ENCODE results near the gene RPS6KA1.

- TF ChIP-seq EP300 (IDR thresholded peaks at IDR 0.05) = no peak
- TF ChIP-seq CTCF (IDR thresholded peaks at IDR 0.05) = no peak
- no peak for TF ChIP-seq POLR2A (IDR thresholded peaks at IDR 0.05)
- no peak for TF ChIP-seq POLR2AphosphoS5 (IDR thresholded peaks at IDR 0.05)
These were observed 11.2 kb upstream of the RPS6KA1 start for GRCh38 chr1:26518355-26518754.
